Astrocyte of the spinal cord (primary cell): ENCODE results near the gene LRWD1.
"Not testable (repeated sequence)": the region's sequence is repeated elsewhere in the genome, so short reads cannot be mapped to it uniquely, and the experiment has no call there.

Experiments
- DNase-seq: peaks from one replicate; pipeline ENCODE4 v3.0.0; 2011; ENCODE audit warnings: low read depth, low spot score
- H3K4me3 ChIP-seq: 2 replicates; pipeline ENCODE4 v1.5.1; 2011; ENCODE audit warnings: low read depth, mild to moderate bottlenecking, low read length, moderate library complexity
- CTCF ChIP-seq: IDR thresholded peaks from 2 replicates; pipeline ENCODE4 v1.5.1; 2012; ENCODE audit warnings: low read depth, mild to moderate bottlenecking, low read length, inconsistent platforms
- in situ Hi-C: cut with HindIII; loops from 2 replicates; pipeline ENCODE4 v1.10.0; 2017; ENCODE audit warnings: low sequenced_read_pairs

LRWD1 gene

DNA sequence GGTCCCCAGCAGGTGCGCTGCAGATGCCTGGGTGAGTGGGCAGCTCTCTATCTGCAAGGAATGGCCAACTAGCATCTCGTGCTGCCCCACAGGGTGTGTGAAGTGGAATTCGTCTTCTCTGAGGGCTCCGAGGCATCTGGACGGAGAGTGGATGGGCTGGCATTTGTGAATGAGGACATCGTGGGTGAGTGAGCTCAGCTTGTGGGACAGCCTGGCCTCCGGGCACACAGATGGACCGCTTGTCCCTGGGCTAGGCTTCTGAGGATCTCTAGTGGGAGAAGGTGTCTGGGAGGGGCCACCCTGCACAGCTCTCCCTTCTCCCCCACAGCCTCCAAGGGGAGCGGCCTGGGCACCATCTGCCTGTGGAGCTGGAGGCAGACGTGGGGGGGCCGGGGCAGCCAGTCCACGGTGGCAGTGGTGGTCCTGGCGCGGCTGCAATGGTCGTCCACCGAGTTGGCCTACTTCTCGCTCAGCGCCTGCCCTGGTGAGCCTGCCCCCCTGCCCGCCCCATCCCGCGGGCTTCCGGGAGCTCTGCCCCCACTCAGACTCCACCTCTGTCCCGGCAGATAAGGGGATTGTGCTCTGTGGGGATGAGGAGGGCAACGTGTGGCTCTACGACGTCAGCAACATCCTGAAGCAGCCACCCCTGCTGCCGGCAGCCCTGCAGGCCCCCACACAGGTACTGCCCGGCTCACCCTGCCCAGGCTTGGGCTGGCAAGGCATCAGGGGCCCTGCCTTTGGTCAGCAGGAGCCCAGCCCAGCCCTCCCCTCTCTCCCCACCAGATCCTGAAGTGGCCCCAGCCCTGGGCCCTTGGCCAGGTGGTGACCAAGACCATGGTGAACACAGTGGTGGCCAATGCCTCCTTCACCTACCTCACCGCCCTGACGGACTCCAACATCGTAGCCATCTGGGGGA is 7.6 kb downstream of the LRWD1 start:
- DNase-seq = no peak
- in situ Hi-C loops = no loop called here
- no peak for TF ChIP-seq CTCF
- H3K4me3 ChIP-seq = no peak overlapping the region

DNA sequence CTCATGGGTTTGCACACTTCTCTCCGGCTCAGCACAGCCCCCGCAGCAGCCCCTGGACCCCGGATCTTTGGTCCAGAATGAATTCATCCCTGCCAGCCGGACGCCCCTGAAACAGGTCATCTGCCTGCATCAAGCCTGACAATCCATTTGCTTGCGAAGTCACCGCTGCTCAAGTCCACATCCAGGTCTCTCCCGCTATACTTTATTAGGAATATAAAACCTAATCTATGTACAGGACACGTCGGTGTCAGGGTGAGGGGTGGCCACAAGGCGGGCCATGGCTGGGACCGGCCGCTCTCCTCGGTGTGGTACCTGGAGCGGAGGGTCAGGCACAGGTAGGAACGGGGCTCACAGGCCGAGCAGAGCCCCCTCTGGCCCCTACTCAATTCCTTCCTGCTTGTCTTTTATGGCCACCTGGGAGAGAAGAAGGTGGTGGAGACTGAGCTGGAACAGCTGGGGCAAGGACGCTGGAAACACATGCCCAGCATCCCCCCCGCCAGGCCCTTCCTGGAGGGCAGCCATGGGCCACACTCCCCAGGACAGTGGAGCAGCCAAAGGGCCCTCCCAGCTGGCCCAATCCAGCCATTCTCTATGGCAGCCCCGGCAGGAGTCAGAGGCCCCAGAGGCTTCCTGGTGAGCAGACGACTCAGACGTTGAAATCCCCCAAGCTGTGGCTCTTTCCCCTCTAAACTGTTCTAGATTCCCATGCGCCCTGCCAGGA is 8.6 kb downstream of the LRWD1 start:
- no peak for TF ChIP-seq CTCF
- DNase-seq = no peak
- in situ Hi-C loops = no loop called here
- H3K4me3 ChIP-seq = no peak overlapping the region

- H3K4me3 ChIP-seq, DNase-seq, in situ Hi-C loops: not testable (repeated sequence)
Observed at GRCh38 chr7:102474116-102474515, 9.3 kb downstream of the LRWD1 start.

GRCh38 chr7:102474736-102475435 is 10.1 kb downstream of the LRWD1 start:
- in situ Hi-C loops, H3K4me3 ChIP-seq: not testable (repeated sequence)
- peak; percentile 36 for DNase-seq

GRCh38 chr7:102478314-102479208 is 13.8 kb downstream of the LRWD1 start, which contains the start of gene POLR2J:
TSS of gene POLR2J (minus strand) at chr7:102478922. CDS start at chr7:102478860, 62 bp downstream.
- TF ChIP-seq CTCF = peak; percentile 37
- H3K4me3 ChIP-seq = peak within 1 kb of the TSS; percentile 46
- DNase-seq = peak; percentile 89
- in situ Hi-C loops = not testable (repeated sequence)

- DNase-seq, in situ Hi-C loops, H3K4me3 ChIP-seq: not testable (repeated sequence)
Observed at GRCh38 chr7:102479209-102479584, 14.4 kb downstream of the LRWD1 start.

GRCh38 chr7:102479982-102480637 is 15.3 kb downstream of the LRWD1 start:
- peak; percentile 35 for TF ChIP-seq CTCF
- H3K4me3 ChIP-seq, in situ Hi-C loops, DNase-seq: not testable (repeated sequence)

GRCh38 chr7:102481962-102482361 is 17.2 kb downstream of the LRWD1 start:
- H3K4me3 ChIP-seq, DNase-seq, in situ Hi-C loops: not testable (repeated sequence)

GRCh38 chr7:102484317-102484716 is 19.5 kb downstream of the LRWD1 start:
- in situ Hi-C loops, DNase-seq, H3K4me3 ChIP-seq: not testable (repeated sequence)

DNA sequence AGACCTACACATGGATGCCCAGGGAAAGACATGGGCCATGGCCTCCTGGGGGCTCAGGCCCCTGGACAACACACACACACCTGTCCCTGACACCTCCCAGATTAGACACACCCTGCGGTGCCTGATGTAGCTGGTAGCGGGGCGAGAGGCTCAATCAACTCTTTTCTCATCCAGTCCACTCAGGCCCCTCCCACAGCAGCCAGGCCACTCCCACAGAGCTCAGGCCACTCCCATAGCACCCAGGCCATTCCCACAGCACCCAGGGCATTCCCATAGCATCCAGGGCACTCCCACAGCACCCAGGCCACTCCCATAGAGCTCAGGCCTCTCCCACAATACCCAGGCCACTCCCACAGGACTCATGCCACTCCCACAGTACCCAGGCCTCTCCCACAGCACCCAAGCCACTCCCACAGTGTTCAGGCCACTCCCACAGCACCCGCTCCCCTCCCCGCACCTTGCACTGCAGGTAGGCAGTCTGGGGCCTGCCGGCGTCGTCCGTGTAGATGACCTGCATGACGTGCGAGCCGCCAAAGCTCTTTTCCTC is 25.8 kb downstream of the LRWD1 start:
- in situ Hi-C loops, H3K4me3 ChIP-seq, DNase-seq: not testable (repeated sequence)
